ENCODE measurements around the gene RUBCN.
A peak's percentile ranks its signal among the peaks of the same experiment; 100 is the strongest.

Gene RUBCN

GRCh38 chr3:197736491-197737318 lies at the start of gene RUBCN:
Gene RUBCN, minus strand, starts transcription at chr3:197736904. Its CDS starts 185 bp downstream, at chr3:197736719.
- ATAC-seq, result peak; percentile 99
- TF ChIP-seq OSR1 (CRISPR knock-in tag; IDR thresholded peaks at IDR 0.05) (no peak), ZNF565 (CRISPR knock-in tag; conservative IDR thresholded peaks at IDR 0.05; ENCODE audit: low read depth) (no peak)

- no peak for ATAC-seq
- TF ChIP-seq ZFP3 (CRISPR knock-in tag; IDR thresholded peaks at IDR 0.05), result no peak
- no peak for TF ChIP-seq BACH2 (CRISPR knock-in tag; IDR thresholded peaks at IDR 0.05; ENCODE audit: borderline replicate concordance)
- TF ChIP-seq CSRNP3 (CRISPR knock-in tag; IDR thresholded peaks at IDR 0.05), result no peak
- TF ChIP-seq PATZ1 (CRISPR knock-in tag; IDR thresholded peaks at IDR 0.05; ENCODE audit: borderline replicate concordance), result no peak
- TF ChIP-seq RARB (CRISPR knock-in tag; IDR thresholded peaks at IDR 0.05), result no peak
- TF ChIP-seq ZFP30 (CRISPR knock-in tag; IDR thresholded peaks at IDR 0.05), result no peak
- no peak for TF ChIP-seq CREB5 (CRISPR knock-in tag; IDR thresholded peaks at IDR 0.05; ENCODE audit: low read depth)
- TF ChIP-seq TOX (CRISPR knock-in tag; IDR thresholded peaks at IDR 0.05; ENCODE audit: borderline replicate concordance), result no peak
- no peak for TF ChIP-seq ISL1 (CRISPR knock-in tag; IDR thresholded peaks at IDR 0.05)
- no peak for TF ChIP-seq SNAI2 (CRISPR knock-in tag; IDR thresholded peaks at IDR 0.05)
Measured at GRCh38 chr3:197784019-197784585, 47.4 kb upstream of the RUBCN start.

GRCh38 chr3:197782230-197782629 lies 45.5 kb upstream of the RUBCN start:
- no peak for ATAC-seq
- TF ChIP-seq ZNF565 (CRISPR knock-in tag; conservative IDR thresholded peaks at IDR 0.05; ENCODE audit: low read depth) (no peak), SNAI2 (CRISPR knock-in tag; IDR thresholded peaks at IDR 0.05) (no peak), ARNTL (CRISPR knock-in tag; IDR thresholded peaks at IDR 0.05; ENCODE audit: borderline replicate concordance, low read depth) (no peak), ISL1 (CRISPR knock-in tag; IDR thresholded peaks at IDR 0.05) (no peak), ZNF8 (CRISPR knock-in tag; IDR thresholded peaks at IDR 0.05) (no peak), ZFP30 (CRISPR knock-in tag; IDR thresholded peaks at IDR 0.05) (no peak), ZC3H10 (CRISPR knock-in tag; IDR thresholded peaks at IDR 0.05) (no peak), CSDC2 (CRISPR knock-in tag; IDR thresholded peaks at IDR 0.05) (no peak), TSHZ2 (CRISPR knock-in tag; IDR thresholded peaks at IDR 0.05) (no peak), ZFP3 (CRISPR knock-in tag; IDR thresholded peaks at IDR 0.05) (no peak), OSR1 (CRISPR knock-in tag; IDR thresholded peaks at IDR 0.05) (no peak), BACH2 (CRISPR knock-in tag; IDR thresholded peaks at IDR 0.05; ENCODE audit: borderline replicate concordance) (no peak), TCF4 (CRISPR knock-in tag; IDR thresholded peaks at IDR 0.05; ENCODE audit: borderline replicate concordance) (no peak), PPARA (CRISPR knock-in tag; IDR thresholded peaks at IDR 0.05; ENCODE audit: borderline replicate concordance) (no peak), ZNF70 (CRISPR knock-in tag; IDR thresholded peaks at IDR 0.05) (no peak), TOX (CRISPR knock-in tag; IDR thresholded peaks at IDR 0.05; ENCODE audit: borderline replicate concordance) (no peak), PATZ1 (CRISPR knock-in tag; IDR thresholded peaks at IDR 0.05; ENCODE audit: borderline replicate concordance) (no peak), CSRNP3 (CRISPR knock-in tag; IDR thresholded peaks at IDR 0.05) (no peak), ESRRG (CRISPR knock-in tag; IDR thresholded peaks at IDR 0.05) (no peak), GLIS3 (CRISPR knock-in tag; IDR thresholded peaks at IDR 0.05) (no peak)
